CD4-positive, alpha-beta T cell (primary cell): Measurements from ENCODE around the gene DHH. TPM values are rescaled to one million over a fixed set of nuclear protein-coding genes. Genes with fewer than 3 reads are reported as not detected.
A peak's percentile ranks its signal among the peaks of the same experiment; 100 is the strongest.

Experiments
- ATAC-seq: fragments of 200-7000 bp; cut with Tn5 transposase; one replicate; pipeline ENCODE4 v1.10.0; 2022; ENCODE audit warnings: mild to moderate bottlenecking; ENCODE audit not compliant: poor library complexity
- CTCF ChIA-PET: fragments of 350-600 bp; sonication (Branson Sonifier 250); formaldehyde crosslinking; loops from one replicate; lab custom pipeline; 2021; ENCODE audit warnings: antibody characterized with exemption, inconsistent platforms; lab: Charles Lee
- POLR2A ChIA-PET: fragments of 350-600 bp; sonication (Branson Sonifier 250); formaldehyde crosslinking; loops from one replicate; lab custom pipeline; 2021; ENCODE audit warnings: antibody characterized with exemption, inconsistent platforms; lab: Charles Lee
- DNase-seq, 14 experiments: peaks; one replicate each; pipeline ENCODE4 v3.0.0-alpha.2; 2013 to 2020; ENCODE audit warnings: mixed read lengths in 2 of 14
- H3K27ac ChIP-seq, 2 donors: one replicate each; pipeline versions ENCODE4 v1.5.1 to v1.7.0; 2013; ENCODE audit warnings: low read length in 2 of 2, low read depth in 1 of 2, mild to moderate bottlenecking in 1 of 2
- H3K27me3 ChIP-seq, 2 experiments: 1 replicate in 1 of 2; 2 replicates in 1 of 2; pipeline versions ENCODE4 v1.6.1 to v1.7.0; 2013; ENCODE audit warnings: low read length in 2 of 2, control low read depth in 1 of 2, mild to moderate bottlenecking in 1 of 2, moderate library complexity in 1 of 2; ENCODE audit not compliant: insufficient read depth in 2 of 2, control insufficient read depth in 1 of 2
- H3K36me3 ChIP-seq: one replicate; pipeline ENCODE4 v1.6.1; 2013; ENCODE audit warnings: low read length, control low read depth; ENCODE audit not compliant: insufficient read depth
- H3K4me1 ChIP-seq: one replicate; pipeline ENCODE4 v1.6.1; 2013; ENCODE audit warnings: low read length, control low read depth; ENCODE audit not compliant: insufficient read depth
- H3K4me3 ChIP-seq: one replicate; pipeline ENCODE4 v1.5.1; 2013; ENCODE audit warnings: mild to moderate bottlenecking, low read length, moderate library complexity
- H3K9me3 ChIP-seq, 2 experiments: 1 replicate in 1 of 2; 2 replicates in 1 of 2; pipeline versions ENCODE4 v1.6.1 to v1.7.0; 2013; ENCODE audit warnings: low read length in 2 of 2, mild to moderate bottlenecking in 2 of 2, control low read depth in 1 of 2, moderate library complexity in 1 of 2; ENCODE audit not compliant: control insufficient read depth in 1 of 2, insufficient read depth in 1 of 2
- H3K27ac Mint-ChIP-seq: one replicate; pipeline ENCODE4 v1.8.0; 2020; ENCODE audit warnings: mixed read lengths
- H3K27me3 Mint-ChIP-seq: one replicate; pipeline ENCODE4 v1.8.0; 2021; ENCODE audit warnings: mixed read lengths
- H3K36me3 Mint-ChIP-seq: one replicate; pipeline ENCODE4 v1.8.0; 2021; ENCODE audit warnings: low read depth, mixed read lengths
- H3K4me1 Mint-ChIP-seq: one replicate; pipeline ENCODE4 v1.8.0; 2021; ENCODE audit warnings: low read depth, mixed read lengths
- H3K4me3 Mint-ChIP-seq: one replicate; pipeline ENCODE4 v1.8.0; 2020; ENCODE audit warnings: mild to moderate bottlenecking, mixed read lengths
- H3K9me3 Mint-ChIP-seq: one replicate; pipeline ENCODE4 v1.8.0; 2020; ENCODE audit warnings: mixed read lengths
- CTCF ChIP-seq: fragments of 200-600 bp; IDR thresholded peaks from one replicate; pipeline ENCODE4 v1.8.0; 2022; ENCODE audit warnings: antibody characterized with exemption, mild to moderate bottlenecking
- intact Hi-C, 2 experiments: fragments of 100-400 bp; cut with DNase I in 1 of 2; cut with micrococcal nuclease in 1 of 2; formaldehyde crosslinking; loops; one replicate each; pipeline versions ENCODE4 v1.15.1 to v1.9.0; 2023 to 2025; cut with DNase I, micrococcal nuclease
- total RNA-seq, 174 experiments: library from RNA in 2 of 174; stranded (reverse) in 2 of 174; gene quantifications; one replicate each; pipeline ENCODE4 v1.2.3 and lab custom pipeline; 2021 to 2026

The DHH gene
- total RNA-seq, 2 experiments from 2014 or later = 0.71 to 1.1 TPM

GRCh38 chr12:49110464-49111155, 16.0 kb upstream of the DHH start, which contains the start of gene LMBR1L:
TSS of gene LMBR1L (minus strand) at chr12:49110847. CDS start at chr12:49110555, 292 bp downstream.
- ATAC-seq (peak; percentile 91), DNase-seq (peak; percentile 92 to 99 (median 95))
- peak within 1 kb of the TSS; percentile 85 to 94 for H3K27ac ChIP-seq
- Mint-ChIP-seq H3K4me1 (peaks cover 35% of the 10 kb centered on the region), H3K4me3 (peak within 1 kb of the TSS; percentile 89), H3K27ac (peak within 1 kb of the TSS; percentile 97), H3K36me3 (peaks cover 38% of the 10 kb centered on the region), H3K9me3 (no peaks in the 10 kb centered on the region), H3K27me3 (no peaks in the 10 kb centered on the region)
- peak; percentile 61 for TF ChIP-seq CTCF
- intact Hi-C loops = loop anchor here (1.0 to 5.0 kb wide), 5 partner anchors 16 to 82 kb away; partner anchors contain the start of genes DHH (in 1 of the 2) and TUBA1B (in 1 of the 2)
- ChIA-PET CTCF (interaction anchor here (0.6 to 4.9 kb wide), 10 partner anchors 9 to 1061 kb away, joined by 3 to 38 read pairs (median 5); partner anchors contain the start of genes RHEBL1 and TUBA1B), POLR2A (interaction anchor here (0.6 to 8.9 kb wide), 20 partner anchors 9 to 631 kb away, joined by 3 to 178 read pairs (median 6); partner anchors contain the start of genes DDX23, DHH, RHEBL1 and SPATS2)
- H3K36me3 ChIP-seq = peaks cover 16% of the 10 kb centered on the region
- peaks cover 41% of the 10 kb centered on the region for H3K4me1 ChIP-seq
- no peaks in the 10 kb centered on the region for H3K27me3 ChIP-seq
- peak within 1 kb of the TSS; percentile 75 for H3K4me3 ChIP-seq
- H3K9me3 ChIP-seq = no peaks in the 10 kb centered on the region

- Histone ChIP-seq H3K27ac (peak overlapping the region; percentile 85 to 94), H3K9me3 (no peaks in the 10 kb centered on the region), H3K4me1 (peaks cover 41% of the 10 kb centered on the region), H3K27me3 (no peaks in the 10 kb centered on the region), H3K36me3 (peaks cover 24% of the 10 kb centered on the region), H3K4me3 (peak overlapping the region; percentile 75)
- intact Hi-C loops = loop anchor here (1.0 to 5.0 kb wide), 5 partner anchors 15 to 82 kb away; partner anchors contain the start of genes DHH (in 1 of the 2) and TUBA1B (in 1 of the 2)
- no peak for ATAC-seq
- peak in 7 of 14 experiments; percentile 16 to 54 (median 46) for DNase-seq
- TF ChIP-seq CTCF = no peak
- POLR2A ChIA-PET = interaction anchor here (0.6 to 8.9 kb wide), 18 partner anchors 10 to 632 kb away, joined by 3 to 178 read pairs (median 7); partner anchors contain the start of genes DDX23, DHH, RHEBL1 and SPATS2
- CTCF ChIA-PET = interaction anchor here (0.8 to 4.9 kb wide), 9 partner anchors 10 to 597 kb away, joined by 3 to 38 read pairs (median 7); partner anchors contain the start of genes FMNL3, RHEBL1 and TUBA1B
- Mint-ChIP-seq H3K9me3 (no peaks in the 10 kb centered on the region), H3K27ac (peak overlapping the region; percentile 97), H3K27me3 (no peaks in the 10 kb centered on the region), H3K4me3 (peak overlapping the region; percentile 89), H3K36me3 (peaks cover 45% of the 10 kb centered on the region), H3K4me1 (peaks cover 35% of the 10 kb centered on the region)
Observed at GRCh38 chr12:49109641-49110463, 15.3 kb upstream of the DHH start.

- H3K27me3 Mint-ChIP-seq = no peaks in the 10 kb centered on the region
- ChIA-PET CTCF (interaction anchor here (0.6 to 4.9 kb wide), 9 partner anchors 10 to 1893 kb away, joined by 3 to 38 read pairs (median 7); partner anchors contain the start of genes FMNL3, RHEBL1 and TUBA1B), POLR2A (interaction anchor here (1.4 to 8.9 kb wide), 8 partner anchors 10 to 126 kb away, joined by 3 to 178 read pairs (median 26); partner anchors contain the start of genes DHH, TUBA1A and TUBA1B)
- Histone ChIP-seq H3K27ac (peak overlapping the region; percentile 1 to 31), H3K27me3 (no peaks in the 10 kb centered on the region), H3K36me3 (peaks cover 32% of the 10 kb centered on the region), H3K4me3 (peak overlapping the region; percentile 75), H3K4me1 (peaks cover 41% of the 10 kb centered on the region), H3K9me3 (no peaks in the 10 kb centered on the region)
- DNase-seq (peak in 1 of 14 experiments; percentile 34), ATAC-seq (no peak)
- no peaks in the 10 kb centered on the region for H3K9me3 Mint-ChIP-seq
- H3K36me3 Mint-ChIP-seq = peaks cover 52% of the 10 kb centered on the region
- intact Hi-C loops = no loop called here
- no peak for TF ChIP-seq CTCF
- peak overlapping the region; percentile 89 for H3K4me3 Mint-ChIP-seq
- H3K4me1 Mint-ChIP-seq = peaks cover 35% of the 10 kb centered on the region
- peak overlapping the region; percentile 97 for H3K27ac Mint-ChIP-seq
Observed at GRCh38 chr12:49108958-49109404, 14.4 kb upstream of the DHH start.
